ENCODE results near the gene CAMTA1.

The CAMTA1 gene

GRCh38 chr1:7235871-7236517, 450.7 kb downstream of the CAMTA1 start:
- TF ChIP-seq CTCF (IDR thresholded peaks at IDR 0.05; ENCODE audit: insufficient read depth, missing control alignments), result no peak
- FAIRE-seq (no peak), DNase-seq (ENCODE audit: insufficient read length, low spot score) (no peak)

- no peak for TF ChIP-seq CTCF (IDR thresholded peaks at IDR 0.05; ENCODE audit: insufficient read depth, missing control alignments)
- FAIRE-seq, result no peak
- no peak for DNase-seq (ENCODE audit: insufficient read length, low spot score)
Observed at GRCh38 chr1:7236844-7237515, 451.7 kb downstream of the CAMTA1 start.

GRCh38 chr1:7247158-7247557, 461.9 kb downstream of the CAMTA1 start:
- FAIRE-seq (no peak), DNase-seq (ENCODE audit: insufficient read length, low spot score) (no peak)
- no peak for TF ChIP-seq CTCF (IDR thresholded peaks at IDR 0.05; ENCODE audit: insufficient read depth, missing control alignments)

- FAIRE-seq, result no peak
- no peak for TF ChIP-seq CTCF (IDR thresholded peaks at IDR 0.05; ENCODE audit: insufficient read depth, missing control alignments)
- DNase-seq (ENCODE audit: insufficient read length, low spot score), result no peak
Observed at GRCh38 chr1:7247791-7248548, 462.7 kb downstream of the CAMTA1 start.

GRCh38 chr1:7248549-7249199, 463.4 kb downstream of the CAMTA1 start:
- no peak for DNase-seq (ENCODE audit: insufficient read length, low spot score)
- no peak for FAIRE-seq
- TF ChIP-seq CTCF (IDR thresholded peaks at IDR 0.05; ENCODE audit: insufficient read depth, missing control alignments), result no peak

GRCh38 chr1:7249516-7249915, 464.3 kb downstream of the CAMTA1 start:
- no peak for TF ChIP-seq CTCF (IDR thresholded peaks at IDR 0.05; ENCODE audit: insufficient read depth, missing control alignments)
- no peak for FAIRE-seq
- no peak for DNase-seq (ENCODE audit: insufficient read length, low spot score)
